A673 (cell line): ENCODE results near the gene SLX4. TPM values are rescaled to one million over a fixed set of nuclear protein-coding genes. Genes with fewer than 3 reads are reported as not detected.

Experiments used
- BruUV-seq: library from RNA; stranded (reverse); fragments of 400-500 nt; replicated peaks from 2 replicates; lab custom pipeline; 2021; lab: Mats Ljungman, UMichigan
- CTCF ChIA-PET: fragments of 300-600 bp; sonication (Branson Sonifier 250); formaldehyde crosslinking; loops from one replicate; lab custom pipeline; 2022; ENCODE audit warnings: antibody characterized with exemption; lab: Charles Lee
- POLR2A ChIA-PET: fragments of 300-600 bp; sonication (Branson Sonifier 250); formaldehyde crosslinking; loops from one replicate; lab custom pipeline; 2022; ENCODE audit warnings: antibody characterized with exemption; ENCODE audit not compliant: low non-redundant PET; lab: Charles Lee
- DNase-seq: peaks from one replicate; pipeline ENCODE4 v3.0.0-alpha.2; 2015; ENCODE audit warnings: low spot score
- H3K27ac ChIP-seq: fragments of 200-600 bp; sonication (generic); 2 replicates; pipeline ENCODE4 v1.5.1; 2016; ENCODE audit warnings: mixed run types, low read depth, mild to moderate bottlenecking, mixed read lengths, antibody characterized with exemption, low read length; ENCODE audit not compliant: poor library complexity, severe bottlenecking
- H3K27me3 ChIP-seq: fragments of 200-600 bp; sonication (generic); replicated peaks from 2 replicates; pipeline ENCODE4 v1.6.1; 2017; ENCODE audit warnings: mixed run types, low read depth, mild to moderate bottlenecking, mixed read lengths, antibody characterized with exemption, low read length; ENCODE audit not compliant: insufficient read depth, poor library complexity
- H3K36me3 ChIP-seq: fragments of 200-600 bp; sonication (generic); 2 replicates; pipeline ENCODE4 v1.6.1; 2016; ENCODE audit warnings: mixed run types, mild to moderate bottlenecking, mixed read lengths, antibody characterized with exemption, low read length; ENCODE audit not compliant: insufficient read depth, poor library complexity, severe bottlenecking
- H3K4me1 ChIP-seq: fragments of 200-600 bp; sonication (generic); 2 replicates; pipeline ENCODE4 v1.6.1; 2017; ENCODE audit warnings: mixed run types, mild to moderate bottlenecking, mixed read lengths, antibody characterized with exemption, low read length; ENCODE audit not compliant: insufficient read depth, poor library complexity, severe bottlenecking
- H3K4me3 ChIP-seq: fragments of 200-600 bp; sonication (generic); 2 replicates; pipeline ENCODE4 v1.5.1; 2016; ENCODE audit warnings: low read depth, mixed run types, mild to moderate bottlenecking, mixed read lengths, low read length; ENCODE audit not compliant: poor library complexity, severe bottlenecking
- H3K9me3 ChIP-seq: fragments of 200-600 bp; sonication (generic); 2 replicates; pipeline ENCODE4 v1.6.1; 2016; ENCODE audit warnings: mixed run types, low read depth, mild to moderate bottlenecking, mixed read lengths, antibody characterized with exemption, low read length; ENCODE audit not compliant: poor library complexity, severe bottlenecking
- EZH2 ChIP-seq: fragments of 200-600 bp; sonication (generic); IDR thresholded peaks from 2 replicates; pipeline ENCODE4 v1.6.1; 2017; ENCODE audit warnings: borderline replicate concordance, low read depth, mild to moderate bottlenecking, mixed read lengths, antibody characterized with exemption, low read length; ENCODE audit not compliant: poor library complexity, severe bottlenecking
- intact Hi-C: fragments of 100-400 bp; cut with micrococcal nuclease; formaldehyde crosslinking; loops from one replicate; pipeline ENCODE4 v1.10.0; 2022; ENCODE audit not compliant: unreplicated experiment
- total RNA-seq: library from RNA; stranded (reverse); gene quantifications from 2 replicates; pipeline ENCODE4 v1.2.3, GENCODE V29; 2021
- TF ChIP-seq, protein P1 (sequence below): fragments of 300-800, 200-600 bp; sonication (generic); conservative IDR thresholded peaks from 2 replicates; pipeline ENCODE4 v1.5.1; 2017; ENCODE audit warnings: low read depth, mild to moderate bottlenecking, antibody characterized with exemption, low read length, moderate library complexity, mixed read lengths

SLX4 gene
- total RNA-seq, 1 experiment from 2014 or later: 15.1 TPM

DNA sequence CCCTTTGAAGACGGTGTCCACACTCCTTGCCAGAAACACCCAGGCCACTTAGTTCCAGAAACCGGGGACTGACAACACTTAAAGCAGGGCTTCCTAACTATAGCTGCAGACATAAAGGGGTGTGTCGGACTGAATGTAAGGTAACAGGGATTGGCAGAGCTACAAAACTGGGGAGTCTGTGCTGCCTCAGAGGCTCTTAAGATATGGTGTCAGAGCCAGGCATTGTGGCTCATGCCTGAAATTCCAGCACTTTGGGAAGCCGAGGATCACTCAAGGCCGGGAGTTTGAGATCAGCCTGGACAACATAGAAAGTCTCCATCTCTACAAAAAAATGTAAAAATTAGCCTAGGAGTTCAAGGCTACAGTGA, 20.0 kb downstream of the SLX4 start:
- H3K9me3 ChIP-seq: no peaks in the 10 kb centered on the region
- BruUV-seq: no TSS peak
- no peaks in the 10 kb centered on the region for H3K4me1 ChIP-seq
- ChIA-PET CTCF (no interaction called here), POLR2A (no interaction called here)
- H3K4me3 ChIP-seq: no peak overlapping the region
- no peaks in the 10 kb centered on the region for H3K36me3 ChIP-seq
- no peaks in the 10 kb centered on the region for H3K27me3 ChIP-seq
- no peak overlapping the region for H3K27ac ChIP-seq
- TF ChIP-seq, protein P1, sequence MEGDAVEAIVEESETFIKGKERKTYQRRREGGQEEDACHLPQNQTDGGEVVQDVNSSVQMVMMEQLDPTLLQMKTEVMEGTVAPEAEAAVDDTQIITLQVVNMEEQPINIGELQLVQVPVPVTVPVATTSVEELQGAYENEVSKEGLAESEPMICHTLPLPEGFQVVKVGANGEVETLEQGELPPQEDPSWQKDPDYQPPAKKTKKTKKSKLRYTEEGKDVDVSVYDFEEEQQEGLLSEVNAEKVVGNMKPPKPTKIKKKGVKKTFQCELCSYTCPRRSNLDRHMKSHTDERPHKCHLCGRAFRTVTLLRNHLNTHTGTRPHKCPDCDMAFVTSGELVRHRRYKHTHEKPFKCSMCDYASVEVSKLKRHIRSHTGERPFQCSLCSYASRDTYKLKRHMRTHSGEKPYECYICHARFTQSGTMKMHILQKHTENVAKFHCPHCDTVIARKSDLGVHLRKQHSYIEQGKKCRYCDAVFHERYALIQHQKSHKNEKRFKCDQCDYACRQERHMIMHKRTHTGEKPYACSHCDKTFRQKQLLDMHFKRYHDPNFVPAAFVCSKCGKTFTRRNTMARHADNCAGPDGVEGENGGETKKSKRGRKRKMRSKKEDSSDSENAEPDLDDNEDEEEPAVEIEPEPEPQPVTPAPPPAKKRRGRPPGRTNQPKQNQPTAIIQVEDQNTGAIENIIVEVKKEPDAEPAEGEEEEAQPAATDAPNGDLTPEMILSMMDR: no peak
- TF ChIP-seq EZH2: no peak
- DNase-seq: no peak
- intact Hi-C loops: no loop called here

DNA sequence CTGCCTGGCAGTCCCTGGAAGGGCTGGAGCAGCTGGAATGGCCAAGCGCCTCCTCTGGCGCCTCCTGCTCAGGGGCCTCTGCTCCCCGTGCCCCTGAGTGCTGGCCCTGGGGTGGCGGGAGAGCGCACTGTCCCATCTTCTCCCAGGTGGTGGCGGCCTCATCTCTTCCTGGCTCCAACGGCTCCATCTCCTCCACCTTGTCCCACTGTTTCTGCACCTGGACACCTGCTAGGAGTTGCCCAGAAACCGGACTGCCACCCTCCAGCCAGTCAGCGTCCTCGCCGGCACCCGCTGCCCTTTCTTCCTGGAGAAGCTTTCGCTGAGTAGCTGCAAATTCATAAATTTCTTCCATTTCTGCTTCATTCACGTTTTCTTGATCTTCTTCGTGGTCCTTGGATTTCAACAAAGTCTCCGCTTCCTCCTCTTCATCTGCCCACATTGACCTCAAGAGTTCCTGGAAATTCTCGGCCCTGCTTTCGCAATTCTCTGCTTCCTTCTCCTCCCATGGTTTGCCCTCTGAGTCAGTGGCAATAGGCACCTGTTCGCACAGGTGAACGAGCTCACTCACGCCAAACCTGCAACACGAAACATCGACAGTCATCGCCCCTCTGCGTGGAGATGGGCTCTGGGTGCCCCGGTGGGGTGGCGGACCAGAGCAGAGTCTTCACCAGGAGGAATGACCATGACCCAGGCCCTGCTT, 20.5 kb downstream of the SLX4 start:
- H3K4me3 ChIP-seq: no peak overlapping the region
- CTCF ChIA-PET: no interaction called here
- BruUV-seq: TSS peak; percentile 51
- no peaks in the 10 kb centered on the region for H3K27me3 ChIP-seq
- no peaks in the 10 kb centered on the region for H3K4me1 ChIP-seq
- POLR2A ChIA-PET: no interaction called here
- intact Hi-C loops: no loop called here
- H3K27ac ChIP-seq: no peak overlapping the region
- H3K9me3 ChIP-seq: no peaks in the 10 kb centered on the region
- no peaks in the 10 kb centered on the region for H3K36me3 ChIP-seq
- no peak for DNase-seq
- TF ChIP-seq, protein P1: no peak
- TF ChIP-seq EZH2: no peak

DNA sequence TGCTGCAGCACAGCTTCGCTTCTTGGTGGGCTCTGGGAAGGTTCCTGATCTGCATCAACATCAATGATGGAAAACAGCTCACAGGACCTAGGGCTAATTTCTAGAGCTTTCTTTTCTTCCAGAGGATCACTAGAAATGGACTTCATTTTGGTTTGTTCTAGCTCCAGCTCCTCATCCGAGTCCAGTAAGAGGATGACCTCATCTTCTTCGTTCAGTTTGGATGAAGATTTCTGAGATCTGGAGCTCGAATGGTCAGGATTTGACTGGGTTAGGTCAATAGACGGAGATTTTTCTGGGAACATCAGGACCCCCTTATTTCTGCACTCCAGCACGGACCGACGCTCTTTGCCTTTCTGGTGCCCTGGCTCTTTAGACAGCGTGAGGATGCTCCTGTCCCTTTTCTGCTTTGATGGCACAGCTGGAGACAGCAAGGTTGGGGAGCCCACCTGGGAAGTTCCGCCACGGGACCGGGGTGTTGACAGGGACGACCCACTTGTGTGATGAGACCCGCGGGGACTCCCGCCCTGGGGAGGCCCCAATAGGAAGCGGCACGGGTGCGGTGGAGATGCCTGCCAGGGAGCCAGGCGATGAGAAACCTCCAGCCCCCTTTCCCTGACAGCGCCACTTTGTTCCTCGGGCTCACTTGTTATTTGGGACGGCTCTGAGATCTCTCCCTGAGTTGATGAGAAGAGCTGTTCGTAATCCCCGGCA, 21.3 kb downstream of the SLX4 start:
- no peak for TF ChIP-seq EZH2
- TF ChIP-seq, protein P1: no peak
- no peaks in the 10 kb centered on the region for H3K27me3 ChIP-seq
- POLR2A ChIA-PET: interaction anchor here (0.6 kb wide), 1 partner anchor 53 kb away, joined by 3 read pairs; no protein-coding TSS in a partner anchor
- intact Hi-C loops: no loop called here
- H3K36me3 ChIP-seq: no peaks in the 10 kb centered on the region
- CTCF ChIA-PET: no interaction called here
- H3K27ac ChIP-seq: no peak overlapping the region
- no peak for DNase-seq
- no peaks in the 10 kb centered on the region for H3K4me1 ChIP-seq
- no peak overlapping the region for H3K4me3 ChIP-seq
- BruUV-seq: no TSS peak
- no peaks in the 10 kb centered on the region for H3K9me3 ChIP-seq
